GM12878 (cell line): ENCODE measurements around the gene RUFY3. TPM values are rescaled to one million over a fixed set of nuclear protein-coding genes. Genes with fewer than 3 reads are reported as not detected.

Experiments
- ATAC-seq: fragments of 200-7000 bp; cut with Tn5 transposase; 3 replicates; pipeline ENCODE4 v1.9.1; 2020; ENCODE audit warnings: mild to moderate bottlenecking, moderate library complexity
- BruUV-seq: library from RNA; stranded (reverse); fragments of 400-500 nt; replicated peaks from 2 replicates; lab custom pipeline; 2021; lab: Mats Ljungman, UMichigan
- CTCF ChIA-PET: fragments of 300-600 bp; sonication (Branson Sonifier 250); formaldehyde crosslinking; extraction: SDS; loops from one replicate; lab custom pipeline; 2021; ENCODE audit warnings: inconsistent platforms; lab: Yijun Ruan, JAX
- POLR2A ChIA-PET: fragments of 350-600 bp; formaldehyde crosslinking; extraction: SDS; loops from one replicate; lab custom pipeline; 2021; ENCODE audit warnings: inconsistent platforms; lab: Charles Lee
- RAD21 ChIA-PET: fragments of 300-600 bp; sonication (Branson Sonifier 250); formaldehyde crosslinking; loops from one replicate; lab custom pipeline; 2023; ENCODE audit warnings: antibody characterized with exemption; ENCODE audit not compliant: unreplicated experiment; lab: Charles Lee
- SMC1A ChIA-PET: fragments of 300-600 bp; sonication (Branson Sonifier 250); formaldehyde crosslinking; loops from one replicate; lab custom pipeline; 2023; ENCODE audit not compliant: unreplicated experiment, uncharacterized antibody; lab: Charles Lee
- DNase-seq: peaks from one replicate; pipeline ENCODE4 v3.0.0-alpha.2; 2011; ENCODE audit warnings: low read depth, low spot score
- FAIRE-seq: peaks from 3 replicates; lab custom pipeline; 2011; peaks lifted over from hg19 to GRCh38; lab: Jason Lieb, UNC
- H2AFZ ChIP-seq: 2 replicates; pipeline ENCODE4 v1.6.0; 2011; ENCODE audit warnings: low read depth, low read length, control low read depth; ENCODE audit not compliant: control insufficient read depth
- H3K27ac ChIP-seq: 2 replicates; pipeline ENCODE4 v1.5.1; 2011; ENCODE audit warnings: control low read depth; ENCODE audit not compliant: control insufficient read depth, insufficient read depth
- H3K27me3 ChIP-seq, 2 experiments: replicated peaks in 1 of 2; 2 replicates each; pipeline versions ENCODE4 v1.6.0 to v1.6.1; 2011; ENCODE audit warnings: low read length in 1 of 2; ENCODE audit not compliant: control insufficient read depth in 2 of 2, insufficient read depth in 2 of 2
- H3K36me3 ChIP-seq, 2 experiments: 2 replicates each; pipeline ENCODE4 v1.5.1; 2011; ENCODE audit warnings: low read length in 1 of 2; ENCODE audit not compliant: control insufficient read depth in 2 of 2, insufficient read depth in 2 of 2
- H3K4me1 ChIP-seq: 2 replicates; pipeline ENCODE4 v1.6.1; 2011; ENCODE audit warnings: mild to moderate bottlenecking, low read length, moderate library complexity, mixed read lengths; ENCODE audit not compliant: control insufficient read depth, insufficient read depth
- H3K4me2 ChIP-seq: 2 replicates; pipeline ENCODE4 v1.6.0; 2011; ENCODE audit warnings: control low read depth; ENCODE audit not compliant: control insufficient read depth, insufficient read depth
- H3K4me3 ChIP-seq: fragments of 200-600 bp; sonication (generic); 2 replicates; pipeline ENCODE4 v1.5.1; 2016
- H3K79me2 ChIP-seq: 2 replicates; pipeline ENCODE4 v1.6.0; 2011; ENCODE audit warnings: low read length; ENCODE audit not compliant: control insufficient read depth, insufficient read depth
- H3K9ac ChIP-seq: 2 replicates; pipeline ENCODE4 v1.8.0; 2011; ENCODE audit warnings: low read length, control low read depth, mixed read lengths; ENCODE audit not compliant: control insufficient read depth, insufficient read depth
- H3K9me3 ChIP-seq: replicated peaks from 3 replicates; pipeline ENCODE4 v1.5.1; 2011; ENCODE audit warnings: mild to moderate bottlenecking, low read length; ENCODE audit not compliant: control insufficient read depth, insufficient read depth
- H4K20me1 ChIP-seq: 2 replicates; pipeline ENCODE4 v1.6.0; 2011; ENCODE audit not compliant: control insufficient read depth, insufficient read depth
- BCLAF1 ChIP-seq: fragments of 450-650 bp; IDR thresholded peaks from 2 replicates; pipeline ENCODE4 v1.6.1; 2017; ENCODE audit warnings: antibody characterized with exemption, mild to moderate bottlenecking, moderate library complexity
- EED ChIP-seq: sonication (generic); IDR thresholded peaks from 2 replicates; pipeline ENCODE4 v1.6.1; 2016; ENCODE audit warnings: antibody characterized with exemption, low read depth
- ETV6 ChIP-seq, 2 experiments: fragments of 450-650 bp in 1 of 2; IDR thresholded peaks in 1 of 2; conservative IDR thresholded peaks in 1 of 2; 2 replicates each; pipeline ENCODE4 v1.6.1; 2014; ENCODE audit warnings: antibody characterized with exemption in 1 of 2, borderline replicate concordance in 1 of 2, low read depth in 1 of 2, mild to moderate bottlenecking in 1 of 2, moderate library complexity in 1 of 2
- RB1 ChIP-seq: fragments of 450-650 bp; formaldehyde crosslinking; IDR thresholded peaks from 2 replicates; pipeline ENCODE4 v1.6.1; 2017; ENCODE audit warnings: mild to moderate bottlenecking, borderline replicate concordance
- RELA ChIP-seq: fragments of 450-650 bp; IDR thresholded peaks from 2 replicates; pipeline ENCODE4 v1.8.0; 2014; ENCODE audit warnings: borderline replicate concordance; ENCODE audit not compliant: partially characterized antibody
- ZBTB11 ChIP-seq: fragments of 450-650 bp; formaldehyde crosslinking; IDR thresholded peaks from 2 replicates; pipeline ENCODE4 v1.5.0; 2022; ENCODE audit warnings: mild to moderate bottlenecking, missing genetic modification characterization
- WGBS: methylation state at CpG from one replicate; pipeline ENCODE4 v1.1.6; 2016; ENCODE audit warnings: low lambda C conversion rate; ENCODE audit not compliant: insufficient replicate concordance, insufficient coverage; ENCODE audit errors: missing lambda C conversion rate; 5-methylcytosine and 5-hydroxymethylcytosine counted together
- in situ Hi-C: fragments of 300-500 bp; cut with MboI; formaldehyde crosslinking; loops from 9 replicates; pipeline ENCODE4 v1.14.3; 2018; ENCODE audit warnings: mixed read lengths
- intact Hi-C: fragments of 100-400 bp; cut with micrococcal nuclease; formaldehyde crosslinking; loops from one replicate; pipeline ENCODE4 v1.14.2; 2022; ENCODE audit not compliant: unreplicated experiment
- polyA plus RNA-seq, 11 experiments: library from polyadenylated mRNA; depleted of rRNA in 4 of 11; unstranded in 6 of 11; stranded (reverse) in 5 of 11; fragments of >200 nt; fragmentation: Nextera tagmentation in 4 of 11; fragmentation: Illumina TruSeq in 1 of 11; extraction: Ambion mirVana in 4 of 11; extraction: Trizol in 1 of 11; gene quantifications; 1 replicate in 1 of 11; 2 replicates in 10 of 11; pipeline versions ENCODE4 v1.2.1 to v1.2.3, GENCODE V29; 2011 to 2016; ENCODE audit warnings: inconsistent platforms in 2 of 11, missing spikeins in 2 of 11, low read depth in 1 of 11
- total RNA-seq, 4 experiments: library from RNA; depleted of rRNA in 3 of 4; stranded (reverse); fragments of >200 nt in 3 of 4; fragmentation: Illumina TruSeq in 1 of 4; extraction: Trizol in 1 of 4; gene quantifications; 2 replicates each; pipeline versions ENCODE4 v1.2.1 to v1.2.3, GENCODE V29; 2013 to 2021
- TF ChIP-seq, protein P1 (sequence below): fragments of 450-650 bp; IDR thresholded peaks from 2 replicates; pipeline ENCODE4 v1.6.1; 2016; ENCODE audit warnings: mild to moderate bottlenecking, moderate library complexity, borderline replicate concordance

The RUFY3 gene
- total and polyA plus RNA-seq, 10 of the 15 experiments (the other 5 are each of a cell fraction or from before 2014, with no cell fraction given), result 5.1 to 28.3 (median 13.1) TPM

DNA sequence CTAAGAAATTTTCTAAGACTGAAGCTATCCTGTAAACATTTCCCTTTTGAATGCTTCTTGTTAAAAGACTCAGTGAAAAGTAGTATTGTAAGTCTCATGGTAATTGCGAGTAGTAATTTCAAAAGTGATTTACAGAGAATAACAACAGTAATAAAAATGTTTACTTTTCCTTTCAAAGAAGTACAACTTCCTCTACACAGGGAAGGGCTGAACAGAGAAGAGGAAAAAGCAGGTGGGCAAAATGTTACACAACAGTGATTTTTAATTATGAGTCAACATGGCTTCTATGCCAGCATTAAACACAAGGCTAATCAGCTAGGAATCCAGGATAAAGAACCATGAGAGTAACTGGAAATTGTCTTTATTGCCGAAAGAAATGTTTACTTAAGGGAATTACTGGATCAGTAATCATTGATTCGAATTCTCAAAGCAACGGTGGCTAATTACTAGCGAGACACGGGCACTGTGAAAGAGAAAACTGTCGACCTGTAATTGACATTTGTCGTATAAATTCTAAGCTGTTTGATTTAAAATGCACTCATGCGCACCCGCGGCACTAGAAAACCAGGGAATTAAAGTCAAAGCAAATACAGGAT lies 18.0 kb upstream of the RUFY3 start (continued):
- TF ChIP-seq, protein P1, sequence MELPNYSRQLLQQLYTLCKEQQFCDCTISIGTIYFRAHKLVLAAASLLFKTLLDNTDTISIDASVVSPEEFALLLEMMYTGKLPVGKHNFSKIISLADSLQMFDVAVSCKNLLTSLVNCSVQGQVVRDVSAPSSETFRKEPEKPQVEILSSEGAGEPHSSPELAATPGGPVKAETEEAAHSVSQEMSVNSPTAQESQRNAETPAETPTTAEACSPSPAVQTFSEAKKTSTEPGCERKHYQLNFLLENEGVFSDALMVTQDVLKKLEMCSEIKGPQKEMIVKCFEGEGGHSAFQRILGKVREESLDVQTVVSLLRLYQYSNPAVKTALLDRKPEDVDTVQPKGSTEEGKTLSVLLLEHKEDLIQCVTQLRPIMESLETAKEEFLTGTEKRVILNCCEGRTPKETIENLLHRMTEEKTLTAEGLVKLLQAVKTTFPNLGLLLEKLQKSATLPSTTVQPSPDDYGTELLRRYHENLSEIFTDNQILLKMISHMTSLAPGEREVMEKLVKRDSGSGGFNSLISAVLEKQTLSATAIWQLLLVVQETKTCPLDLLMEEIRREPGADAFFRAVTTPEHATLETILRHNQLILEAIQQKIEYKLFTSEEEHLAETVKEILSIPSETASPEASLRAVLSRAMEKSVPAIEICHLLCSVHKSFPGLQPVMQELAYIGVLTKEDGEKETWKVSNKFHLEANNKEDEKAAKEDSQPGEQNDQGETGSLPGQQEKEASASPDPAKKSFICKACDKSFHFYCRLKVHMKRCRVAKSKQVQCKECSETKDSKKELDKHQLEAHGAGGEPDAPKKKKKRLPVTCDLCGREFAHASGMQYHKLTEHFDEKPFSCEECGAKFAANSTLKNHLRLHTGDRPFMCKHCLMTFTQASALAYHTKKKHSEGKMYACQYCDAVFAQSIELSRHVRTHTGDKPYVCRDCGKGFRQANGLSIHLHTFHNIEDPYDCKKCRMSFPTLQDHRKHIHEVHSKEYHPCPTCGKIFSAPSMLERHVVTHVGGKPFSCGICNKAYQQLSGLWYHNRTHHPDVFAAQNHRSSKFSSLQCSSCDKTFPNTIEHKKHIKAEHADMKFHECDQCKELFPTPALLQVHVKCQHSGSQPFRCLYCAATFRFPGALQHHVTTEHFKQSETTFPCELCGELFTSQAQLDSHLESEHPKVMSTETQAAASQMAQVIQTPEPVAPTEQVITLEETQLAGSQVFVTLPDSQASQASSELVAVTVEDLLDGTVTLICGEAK, result no peak
- TF ChIP-seq ETV6 (conservative IDR thresholded peaks at IDR 0.05 in 1 of 2, IDR thresholded peaks at IDR 0.05 in 1 of 2; ENCODE audit: borderline replicate concordance in 1 of 2, low read depth in 1 of 2), result peak in 1 of 2 experiments; percentile 38; a peak in 1 of 4 replicates

DNA sequence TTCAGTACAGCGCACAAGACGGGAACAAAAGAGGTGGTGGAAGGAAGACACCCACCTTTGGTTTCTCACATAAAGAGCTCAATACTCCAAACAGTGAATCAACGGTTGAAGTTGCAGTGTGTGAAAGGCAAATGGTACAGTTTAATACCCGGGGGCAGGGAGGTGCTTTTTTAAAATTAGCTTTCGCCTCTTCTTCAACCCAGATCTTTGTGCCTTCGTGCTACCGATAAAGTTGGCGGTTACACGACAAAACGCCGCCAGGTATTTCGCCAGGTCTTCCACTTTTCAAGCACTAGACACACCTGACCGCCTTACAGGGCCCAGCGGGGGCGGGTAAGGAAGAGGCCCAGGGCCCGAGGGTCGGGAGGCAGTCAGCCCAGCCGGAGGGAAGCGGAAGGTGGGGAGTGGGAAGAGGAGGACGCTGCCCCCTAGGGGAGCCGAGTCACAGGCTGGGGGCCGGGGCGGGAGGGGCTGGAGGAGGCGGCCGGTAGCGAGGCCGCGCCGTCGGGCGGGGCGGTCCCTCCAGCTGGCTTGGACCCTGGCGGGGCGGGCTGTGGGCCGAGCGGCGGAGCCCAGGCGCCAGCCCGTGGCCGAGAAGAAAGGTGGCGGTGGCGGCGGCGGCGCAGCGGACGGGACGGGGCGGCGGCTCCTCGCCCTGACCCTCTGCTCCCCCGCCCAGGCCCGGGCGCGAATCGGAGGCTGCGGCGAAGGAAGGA lies 17.4 kb upstream of the RUFY3 start:
- in situ Hi-C loops, result no loop called here
- FAIRE-seq, result peak; percentile 62
- Histone ChIP-seq H3K27ac (peak overlapping the region; percentile 50), H3K4me3 (peak overlapping the region; percentile 92), H3K36me3 (no peaks in the 10 kb centered on the region), H4K20me1 (no peaks in the 10 kb centered on the region), H3K4me2 (peak overlapping the region; percentile 91), H3K4me1 (no peaks in the 10 kb centered on the region; the same call in 1 of the 2 replicates), H2AFZ (peak overlapping the region; percentile 82), H3K9ac (peak overlapping the region; percentile 59), H3K27me3 (no peaks in the 10 kb centered on the region), H3K9me3 (no peaks in the 10 kb centered on the region), H3K79me2 (peaks cover 2% of the 10 kb centered on the region; the same call in 1 of the 2 replicates)
- ATAC-seq, result peak; percentile 77
- ChIA-PET SMC1A (interaction anchor here (0.6 to 5.8 kb wide), 31 partner anchors 8 to 305 kb away, joined by 3 to 77 read pairs (median 6); partner anchors contain the start of genes DCK, GRSF1, JCHAIN and UTP3), RAD21 (interaction anchor here (0.6 to 7.1 kb wide), 24 partner anchors 9 to 302 kb away, joined by 3 to 82 read pairs (median 6); partner anchors contain the start of genes DCK and UTP3), CTCF (interaction anchor here (0.7 to 7.5 kb wide), 25 partner anchors 11 to 306 kb away, joined by 3 to 77 read pairs (median 4); partner anchors contain the start of genes DCK, MOB1B and UTP3), POLR2A (interaction anchor here (0.5 to 7.8 kb wide), 12 partner anchors 9 to 293 kb away, joined by 3 to 52 read pairs (median 5); partner anchors contain the start of gene UTP3)
- DNase-seq, result no peak
- 2% methylated on average over 33 of the region's 58 CpGs for whole genome bisulfite sequencing
- intact Hi-C loops, result loop anchor here (2.0 kb wide), 1 partner anchor 16 kb away; the partner anchor contains the start of gene UTP3
- BruUV-seq, result no TSS peak
- no peak for TF ChIP-seq RELA
- peak; percentile 78 for TF ChIP-seq EED
- no peak for TF ChIP-seq BCLAF1
- TF ChIP-seq RB1, result no peak
- TF ChIP-seq ZBTB11, result no peak
